ENCODE results near the gene SMG6. TPM values are rescaled to one million over a fixed set of nuclear protein-coding genes. Genes with fewer than 3 reads are reported as not detected.

The SMG6 gene
- total RNA-seq, 1 donor from 2014 or later = 39.7 TPM

DNA sequence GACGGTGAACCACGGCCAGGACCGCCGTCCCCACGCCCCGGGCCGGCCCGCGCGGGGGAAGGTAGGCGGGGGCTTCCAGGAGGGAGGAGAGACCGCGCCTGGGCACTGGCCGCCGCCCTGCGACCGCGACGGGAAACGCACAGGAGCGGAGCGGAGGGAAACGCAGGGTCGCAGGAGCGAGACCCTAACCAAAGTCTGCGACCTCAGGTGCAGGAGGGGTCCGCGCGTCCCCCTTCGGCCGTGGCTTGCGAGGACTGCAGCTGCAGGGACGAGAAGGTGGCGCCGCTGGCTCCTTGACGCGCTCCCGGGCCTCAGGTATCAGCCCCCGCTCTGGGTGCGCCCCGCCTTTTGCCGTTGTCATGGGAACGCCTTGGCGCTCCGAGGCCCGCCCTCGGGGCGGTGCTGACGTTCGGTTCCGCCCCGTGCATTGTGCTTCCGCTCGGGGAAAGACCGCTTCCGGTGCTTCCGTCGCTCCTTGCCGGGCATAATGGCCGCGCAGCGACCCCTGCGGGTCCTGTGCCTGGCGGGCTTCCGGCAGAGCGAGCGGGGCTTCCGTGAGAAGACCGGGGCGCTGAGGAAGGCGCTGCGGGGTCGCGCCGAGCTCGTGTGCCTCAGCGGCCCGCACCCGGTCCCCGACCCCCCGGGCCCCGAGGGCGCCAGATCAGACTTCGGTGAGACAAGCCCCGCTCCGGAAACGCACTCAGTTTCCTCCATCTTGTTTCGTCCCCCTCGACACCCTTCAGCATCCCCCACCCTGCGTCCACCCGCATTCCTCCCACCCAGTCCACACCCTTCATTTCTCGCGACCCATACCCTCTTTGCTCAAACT, 261.8 kb downstream of the SMG6 start, which contains the start of gene OVCA2:
OVCA2 (plus strand) TSS at position 462 of the 829 bp plus-strand sequence; CDS start at position 488, 26 bp downstream.
- peaks cover 13% of the 10 kb centered on the region for H3K36me3 Mint-ChIP-seq (ENCODE audit: low read depth, unreplicated experiment)
- Histone ChIP-seq H3K4me3 (ENCODE audit: insufficient read depth, low read depth, low read length) (peak within 1 kb of the TSS; percentile 77), H3K4me1 (ENCODE audit: insufficient read depth, low read length) (peaks cover 31% of the 10 kb centered on the region), H2AFZ (ENCODE audit: low read depth, low read length) (peak within 1 kb of the TSS; percentile 87), H3K9ac (ENCODE audit: low read length) (peak within 1 kb of the TSS; percentile 94), H3K4me2 (ENCODE audit: low read length) (peak within 1 kb of the TSS; percentile 98), H3K27me3 (ENCODE audit: insufficient read depth, low read length) (no peaks in the 10 kb centered on the region), H4K20me1 (ENCODE audit: insufficient read depth, low read length) (peaks cover 23% of the 10 kb centered on the region), H3K9me3 (ENCODE audit: insufficient read depth, low read depth, low read length) (no peaks in the 10 kb centered on the region), H3K79me2 (ENCODE audit: insufficient read depth, low read length) (peaks cover 31% of the 10 kb centered on the region), H3K27ac (ENCODE audit: low read depth, low read length) (peak within 1 kb of the TSS; percentile 93), H3K36me3 (ENCODE audit: insufficient read depth, low read length) (peaks cover 7% of the 10 kb centered on the region)
- H3K27me3 Mint-ChIP-seq (ENCODE audit: low read depth, unreplicated experiment) = no peaks in the 10 kb centered on the region
- peak within 1 kb of the TSS; percentile 86 for H3K27ac Mint-ChIP-seq (ENCODE audit: unreplicated experiment)
- FAIRE-seq (no peak), DNase-seq (ENCODE audit: low read depth) (peak; percentile 83)
- no peak for TF ChIP-seq EZH2 (IDR thresholded peaks at IDR 0.05; ENCODE audit: insufficient read depth, low read length)
- TF ChIP-seq, protein P1, sequence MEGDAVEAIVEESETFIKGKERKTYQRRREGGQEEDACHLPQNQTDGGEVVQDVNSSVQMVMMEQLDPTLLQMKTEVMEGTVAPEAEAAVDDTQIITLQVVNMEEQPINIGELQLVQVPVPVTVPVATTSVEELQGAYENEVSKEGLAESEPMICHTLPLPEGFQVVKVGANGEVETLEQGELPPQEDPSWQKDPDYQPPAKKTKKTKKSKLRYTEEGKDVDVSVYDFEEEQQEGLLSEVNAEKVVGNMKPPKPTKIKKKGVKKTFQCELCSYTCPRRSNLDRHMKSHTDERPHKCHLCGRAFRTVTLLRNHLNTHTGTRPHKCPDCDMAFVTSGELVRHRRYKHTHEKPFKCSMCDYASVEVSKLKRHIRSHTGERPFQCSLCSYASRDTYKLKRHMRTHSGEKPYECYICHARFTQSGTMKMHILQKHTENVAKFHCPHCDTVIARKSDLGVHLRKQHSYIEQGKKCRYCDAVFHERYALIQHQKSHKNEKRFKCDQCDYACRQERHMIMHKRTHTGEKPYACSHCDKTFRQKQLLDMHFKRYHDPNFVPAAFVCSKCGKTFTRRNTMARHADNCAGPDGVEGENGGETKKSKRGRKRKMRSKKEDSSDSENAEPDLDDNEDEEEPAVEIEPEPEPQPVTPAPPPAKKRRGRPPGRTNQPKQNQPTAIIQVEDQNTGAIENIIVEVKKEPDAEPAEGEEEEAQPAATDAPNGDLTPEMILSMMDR (IDR thresholded peaks at IDR 0.05; ENCODE audit: insufficient read depth, low read depth, low read length) = peak; percentile 21
- peaks cover 6% of the 10 kb centered on the region for H3K4me1 Mint-ChIP-seq (ENCODE audit: low read depth, unreplicated experiment)
- H3K9me3 Mint-ChIP-seq (ENCODE audit: unreplicated experiment) = no peaks in the 10 kb centered on the region
- peak within 1 kb of the TSS; percentile 85 for H3K4me3 Mint-ChIP-seq (ENCODE audit: unreplicated experiment)

- H3K9me3 Mint-ChIP-seq (ENCODE audit: unreplicated experiment) = no peaks in the 10 kb centered on the region
- no peaks in the 10 kb centered on the region for H3K27me3 Mint-ChIP-seq (ENCODE audit: low read depth, unreplicated experiment)
- no peaks in the 10 kb centered on the region for H3K9me3 ChIP-seq (ENCODE audit: insufficient read depth, low read depth, low read length)
- peak overlapping the region; percentile 77 for H3K4me3 ChIP-seq (ENCODE audit: insufficient read depth, low read depth, low read length)
- H3K36me3 Mint-ChIP-seq (ENCODE audit: low read depth, unreplicated experiment) = peaks cover 21% of the 10 kb centered on the region
- peak overlapping the region; percentile 87 for H2AFZ ChIP-seq (ENCODE audit: low read depth, low read length)
- H3K4me3 Mint-ChIP-seq (ENCODE audit: unreplicated experiment) = peak overlapping the region; percentile 71
- H3K9ac ChIP-seq (ENCODE audit: low read length) = peak overlapping the region; percentile 94
- H3K27me3 ChIP-seq (ENCODE audit: insufficient read depth, low read length) = no peaks in the 10 kb centered on the region
- peak overlapping the region; percentile 98 for H3K4me2 ChIP-seq (ENCODE audit: low read length)
- H4K20me1 ChIP-seq (ENCODE audit: insufficient read depth, low read length) = peaks cover 23% of the 10 kb centered on the region
- H3K4me1 ChIP-seq (ENCODE audit: insufficient read depth, low read length) = peaks cover 31% of the 10 kb centered on the region
- peaks cover 8% of the 10 kb centered on the region for H3K36me3 ChIP-seq (ENCODE audit: insufficient read depth, low read length)
- H3K4me1 Mint-ChIP-seq (ENCODE audit: low read depth, unreplicated experiment) = peaks cover 6% of the 10 kb centered on the region
- H3K27ac ChIP-seq (ENCODE audit: low read depth, low read length) = peak overlapping the region; percentile 13
- no peak for TF ChIP-seq EZH2 (IDR thresholded peaks at IDR 0.05; ENCODE audit: insufficient read depth, low read length)
- TF ChIP-seq, protein P1 (IDR thresholded peaks at IDR 0.05; ENCODE audit: insufficient read depth, low read depth, low read length) = no peak
- no peak for DNase-seq (ENCODE audit: low read depth)
- peak overlapping the region; percentile 69 for H3K27ac Mint-ChIP-seq (ENCODE audit: unreplicated experiment)
- H3K79me2 ChIP-seq (ENCODE audit: insufficient read depth, low read length) = peaks cover 31% of the 10 kb centered on the region
- no peak for FAIRE-seq
Measured at GRCh38 chr17:2040942-2041560, 262.5 kb downstream of the SMG6 start.

All from astrocyte (in vitro differentiated cells and primary cell).